ENCODE data around the gene R3HDM1. TPM values are rescaled to one million over a fixed set of nuclear protein-coding genes. Genes with fewer than 3 reads are reported as not detected.

R3HDM1 gene
- total RNA-seq, 4 donors from 2014 or later: 18.2 to 42.4 (median 28.5) TPM

DNA sequence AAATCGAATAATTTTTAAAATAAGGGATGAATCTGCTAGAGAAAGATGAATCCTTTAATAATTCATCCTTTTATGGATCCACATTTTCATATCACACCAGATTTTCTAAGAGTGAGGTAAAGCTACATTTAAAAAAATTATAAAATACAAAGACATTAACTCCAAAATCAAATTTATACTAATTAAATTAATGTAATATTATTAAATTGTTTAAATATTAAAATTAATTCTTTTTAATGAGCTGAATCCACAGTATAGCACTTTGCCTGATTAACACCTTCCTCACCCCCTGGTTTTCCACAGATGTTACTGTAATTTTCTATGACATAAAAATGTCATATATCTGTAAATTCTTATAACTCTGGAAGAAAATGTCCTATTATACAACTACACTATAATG is 26.5 kb upstream of the R3HDM1 start:
- no peaks in the 10 kb centered on the region for H3K27me3 ChIP-seq
- H3K27ac ChIP-seq: no peak overlapping the region
- peaks cover 0 to 32% (median 0%) of the 10 kb centered on the region in 3 donors for H3K36me3 ChIP-seq
- no peaks in the 10 kb centered on the region for H3K4me1 ChIP-seq
- TF ChIP-seq, protein P1, sequence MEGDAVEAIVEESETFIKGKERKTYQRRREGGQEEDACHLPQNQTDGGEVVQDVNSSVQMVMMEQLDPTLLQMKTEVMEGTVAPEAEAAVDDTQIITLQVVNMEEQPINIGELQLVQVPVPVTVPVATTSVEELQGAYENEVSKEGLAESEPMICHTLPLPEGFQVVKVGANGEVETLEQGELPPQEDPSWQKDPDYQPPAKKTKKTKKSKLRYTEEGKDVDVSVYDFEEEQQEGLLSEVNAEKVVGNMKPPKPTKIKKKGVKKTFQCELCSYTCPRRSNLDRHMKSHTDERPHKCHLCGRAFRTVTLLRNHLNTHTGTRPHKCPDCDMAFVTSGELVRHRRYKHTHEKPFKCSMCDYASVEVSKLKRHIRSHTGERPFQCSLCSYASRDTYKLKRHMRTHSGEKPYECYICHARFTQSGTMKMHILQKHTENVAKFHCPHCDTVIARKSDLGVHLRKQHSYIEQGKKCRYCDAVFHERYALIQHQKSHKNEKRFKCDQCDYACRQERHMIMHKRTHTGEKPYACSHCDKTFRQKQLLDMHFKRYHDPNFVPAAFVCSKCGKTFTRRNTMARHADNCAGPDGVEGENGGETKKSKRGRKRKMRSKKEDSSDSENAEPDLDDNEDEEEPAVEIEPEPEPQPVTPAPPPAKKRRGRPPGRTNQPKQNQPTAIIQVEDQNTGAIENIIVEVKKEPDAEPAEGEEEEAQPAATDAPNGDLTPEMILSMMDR (IDR thresholded peaks at IDR 0.05): no peak
- TF ChIP-seq EP300 (IDR thresholded peaks at IDR 0.05) (no peak), POLR2A (IDR thresholded peaks at IDR 0.05) (no peak)
- H3K9me3 ChIP-seq: peaks cover 0 to 18% (median 3%) of the 10 kb centered on the region in 4 donors
- 88 to 97% methylated on average over 1 of the region's 1 CpG for WGBS, 2 donors
- no peak overlapping the region for H3K4me3 ChIP-seq
- no peak for DNase-seq (ENCODE audit: low spot score in 2 of 2)

DNA sequence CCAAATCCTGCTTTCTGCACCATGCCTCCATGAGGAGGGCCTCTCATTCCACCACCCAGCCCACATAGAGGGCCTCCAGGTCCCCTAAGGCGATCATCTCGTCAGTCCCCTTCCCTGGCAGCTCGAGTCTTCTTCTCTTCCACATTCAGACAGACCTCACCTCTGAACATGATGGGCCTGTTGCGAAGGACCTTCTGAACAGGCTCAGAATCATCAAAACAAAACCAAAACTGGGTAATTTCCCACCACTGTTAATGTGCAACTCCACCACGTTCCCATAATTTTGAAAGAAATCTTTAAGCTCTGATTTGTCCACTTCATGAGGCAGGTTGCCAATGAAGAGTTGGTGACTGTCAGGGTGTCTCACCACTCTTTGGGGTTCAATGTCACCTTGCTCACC is 20.7 kb upstream of the R3HDM1 start:
- H3K4me3 ChIP-seq: no peak overlapping the region
- 93 to 98% methylated on average over 5 of the region's 5 CpGs for WGBS, 2 donors
- H3K27ac ChIP-seq: no peak overlapping the region
- H3K4me1 ChIP-seq: no peaks in the 10 kb centered on the region
- H3K9me3 ChIP-seq: peaks cover 0 to 66% (median 12%) of the 10 kb centered on the region in 4 donors
- H3K27me3 ChIP-seq: no peaks in the 10 kb centered on the region
- no peak for DNase-seq (ENCODE audit: low spot score in 2 of 2)
- TF ChIP-seq, protein P1 (IDR thresholded peaks at IDR 0.05): no peak
- TF ChIP-seq EP300 (IDR thresholded peaks at IDR 0.05): no peak
- TF ChIP-seq POLR2A (IDR thresholded peaks at IDR 0.05): no peak
- no peaks in the 10 kb centered on the region for H3K36me3 ChIP-seq

DNA sequence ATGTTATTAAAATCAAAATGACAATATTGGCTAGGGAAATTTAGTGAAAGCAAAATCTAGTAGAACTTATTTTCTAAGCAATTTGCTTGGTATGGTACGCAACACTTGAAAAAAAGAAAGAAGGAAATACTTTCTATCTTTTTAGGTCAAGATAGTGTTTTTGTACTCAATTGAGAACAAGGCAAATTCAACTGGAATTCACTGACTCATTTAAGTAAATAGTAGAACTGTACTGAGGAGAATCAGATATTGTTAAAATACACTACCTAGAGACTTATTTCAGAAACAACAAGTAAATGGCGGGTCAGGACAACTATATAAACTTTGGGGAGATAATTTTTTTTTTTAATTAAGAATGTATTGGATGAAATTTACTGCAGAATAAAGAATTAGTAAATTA is 19.2 kb upstream of the R3HDM1 start:
- Histone ChIP-seq H3K36me3 (no peaks in the 10 kb centered on the region), H3K27ac (no peak overlapping the region), H3K27me3 (no peaks in the 10 kb centered on the region), H3K4me1 (no peaks in the 10 kb centered on the region), H3K4me3 (no peak overlapping the region), H3K9me3 (peaks cover 0 to 74% (median 12%) of the 10 kb centered on the region in 4 donors)
- 95 to 100% methylated on average over 2 of the region's 2 CpGs for WGBS, 2 donors
- no peak for DNase-seq (ENCODE audit: low spot score in 2 of 2)
- TF ChIP-seq, protein P1 (IDR thresholded peaks at IDR 0.05): no peak
- TF ChIP-seq EP300 (IDR thresholded peaks at IDR 0.05): no peak
- TF ChIP-seq POLR2A (IDR thresholded peaks at IDR 0.05): no peak

DNA sequence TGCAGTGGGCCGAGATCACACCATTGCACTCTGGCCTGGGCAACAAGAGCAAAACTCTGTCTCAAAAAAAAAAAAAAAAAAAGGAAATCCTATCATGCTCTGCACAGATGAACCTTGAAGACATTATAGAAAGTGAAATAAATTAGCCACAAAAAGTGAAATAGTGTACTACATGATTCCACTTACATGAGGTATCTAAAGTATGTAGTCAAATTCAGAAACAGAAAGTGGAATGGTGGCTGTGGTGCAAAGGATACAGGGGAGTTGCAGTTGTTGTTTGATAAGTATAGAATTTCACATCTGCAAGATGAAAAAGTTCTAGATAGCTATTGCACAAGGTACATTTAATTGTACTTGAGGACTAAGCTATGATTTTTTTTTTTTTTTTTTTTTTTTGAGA is 5.5 kb upstream of the R3HDM1 start:
- no peak for DNase-seq (ENCODE audit: low spot score in 2 of 2)
- 93 to 100% methylated on average over 1 of the region's 1 CpG for WGBS, 2 donors
- Histone ChIP-seq H3K9me3 (peaks cover 0 to 8% (median 0%) of the 10 kb centered on the region in 4 donors), H3K4me3 (no peak overlapping the region), H3K27ac (no peak overlapping the region), H3K36me3 (peaks cover 0 to 28% (median 0%) of the 10 kb centered on the region in 3 donors), H3K27me3 (no peaks in the 10 kb centered on the region), H3K4me1 (peaks cover 0 to 6% (median 0%) of the 10 kb centered on the region in 4 donors)
- TF ChIP-seq POLR2A (IDR thresholded peaks at IDR 0.05) (no peak), EP300 (IDR thresholded peaks at IDR 0.05) (no peak)
- TF ChIP-seq, protein P1 (IDR thresholded peaks at IDR 0.05): no peak

DNA sequence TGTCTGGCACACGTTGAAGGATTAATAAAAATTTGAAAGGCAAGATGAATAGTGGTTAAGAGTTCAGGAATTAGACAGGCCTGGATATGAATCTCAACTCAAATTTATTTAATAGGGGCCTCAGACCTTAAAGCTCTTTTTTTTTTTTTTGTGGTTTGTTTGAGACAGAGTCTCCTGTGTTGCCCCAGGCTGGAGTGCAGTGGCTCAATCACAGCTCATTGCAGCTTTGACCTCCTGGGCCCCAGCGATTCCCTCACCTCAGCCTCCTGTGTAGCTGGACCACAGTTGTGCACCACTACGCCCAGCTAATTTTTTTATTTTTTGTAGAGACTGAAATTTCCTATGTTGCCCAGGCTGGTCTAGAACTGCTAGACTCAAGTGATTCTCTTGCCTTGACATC is 3.3 kb upstream of the R3HDM1 start:
- H3K4me3 ChIP-seq: no peak overlapping the region
- WGBS, 2 donors: 86 to 90% methylated on average over 3 of the region's 3 CpGs
- H3K9me3 ChIP-seq: no peaks in the 10 kb centered on the region
- no peak overlapping the region for H3K27ac ChIP-seq
- peaks cover 0 to 8% (median 0%) of the 10 kb centered on the region in 3 donors for H3K36me3 ChIP-seq
- no peak for TF ChIP-seq POLR2A (IDR thresholded peaks at IDR 0.05)
- TF ChIP-seq, protein P1 (IDR thresholded peaks at IDR 0.05): no peak
- TF ChIP-seq EP300 (IDR thresholded peaks at IDR 0.05): no peak
- DNase-seq (ENCODE audit: low spot score in 2 of 2): no peak
- H3K4me1 ChIP-seq: peaks cover 0 to 19% (median 3%) of the 10 kb centered on the region in 4 donors
- no peaks in the 10 kb centered on the region for H3K27me3 ChIP-seq
